DND-41 (cell line): ENCODE data around the gene SMAD5.

Experiments used
- EZH2 ChIP-seq: IDR thresholded peaks from 3 replicates; pipeline ENCODE4 v1.6.1; 2012; ENCODE audit warnings: borderline replicate concordance, low read depth, mild to moderate bottlenecking, moderate library complexity, low read length, inconsistent platforms; ENCODE audit not compliant: severe bottlenecking
- TF ChIP-seq, protein P1 (sequence below): IDR thresholded peaks from 2 replicates; pipeline ENCODE4 v1.5.1; 2012; ENCODE audit warnings: borderline replicate concordance, low read length, moderate library complexity, mild to moderate bottlenecking; ENCODE audit not compliant: poor library complexity, severe bottlenecking; ENCODE audit errors: extremely low read depth

DNA sequence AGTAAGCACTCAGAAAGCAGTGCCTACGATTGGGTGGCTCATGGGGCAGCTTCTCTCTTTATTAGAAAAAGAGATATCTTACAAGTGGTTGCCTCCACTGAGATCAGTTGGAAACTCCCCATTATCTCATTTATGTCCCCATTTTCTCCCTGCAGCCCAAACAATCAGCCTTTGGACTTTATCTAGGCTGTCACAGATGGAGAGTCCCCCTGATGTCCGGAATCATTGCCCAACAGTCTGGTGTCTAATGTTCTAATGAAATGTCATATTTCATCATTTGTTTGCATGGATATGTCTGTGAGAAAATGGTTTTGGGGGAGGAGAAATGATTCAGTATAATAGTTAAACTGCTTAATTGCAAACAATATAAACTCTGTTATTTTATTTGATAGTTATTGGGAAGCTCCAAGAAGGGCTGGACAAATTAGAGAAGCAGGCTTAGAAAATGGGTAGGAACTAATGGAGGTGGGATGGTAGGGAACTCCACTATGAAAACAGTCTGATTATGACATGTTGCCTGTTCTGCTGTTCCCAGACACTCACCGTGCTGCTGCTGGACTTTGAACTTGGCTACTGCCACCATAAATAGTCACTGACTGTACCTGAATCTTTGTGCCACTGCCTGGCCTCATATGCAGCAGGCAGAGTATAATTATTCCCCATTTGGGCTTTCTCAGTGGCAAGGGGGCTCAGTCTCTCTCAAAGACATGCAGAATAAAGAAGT lies 38.3 kb upstream of the SMAD5 start:
- TF ChIP-seq EZH2 = no peak
- TF ChIP-seq, protein P1, sequence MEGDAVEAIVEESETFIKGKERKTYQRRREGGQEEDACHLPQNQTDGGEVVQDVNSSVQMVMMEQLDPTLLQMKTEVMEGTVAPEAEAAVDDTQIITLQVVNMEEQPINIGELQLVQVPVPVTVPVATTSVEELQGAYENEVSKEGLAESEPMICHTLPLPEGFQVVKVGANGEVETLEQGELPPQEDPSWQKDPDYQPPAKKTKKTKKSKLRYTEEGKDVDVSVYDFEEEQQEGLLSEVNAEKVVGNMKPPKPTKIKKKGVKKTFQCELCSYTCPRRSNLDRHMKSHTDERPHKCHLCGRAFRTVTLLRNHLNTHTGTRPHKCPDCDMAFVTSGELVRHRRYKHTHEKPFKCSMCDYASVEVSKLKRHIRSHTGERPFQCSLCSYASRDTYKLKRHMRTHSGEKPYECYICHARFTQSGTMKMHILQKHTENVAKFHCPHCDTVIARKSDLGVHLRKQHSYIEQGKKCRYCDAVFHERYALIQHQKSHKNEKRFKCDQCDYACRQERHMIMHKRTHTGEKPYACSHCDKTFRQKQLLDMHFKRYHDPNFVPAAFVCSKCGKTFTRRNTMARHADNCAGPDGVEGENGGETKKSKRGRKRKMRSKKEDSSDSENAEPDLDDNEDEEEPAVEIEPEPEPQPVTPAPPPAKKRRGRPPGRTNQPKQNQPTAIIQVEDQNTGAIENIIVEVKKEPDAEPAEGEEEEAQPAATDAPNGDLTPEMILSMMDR = no peak
